Thymus (tissue), 11 donors: ENCODE measurements around the gene SIRPD. TPM values are rescaled to one million over a fixed set of nuclear protein-coding genes. Genes with fewer than 3 reads are reported as not detected.
"Not testable (repeated sequence)": the region's sequence is repeated elsewhere in the genome, so short reads cannot be mapped to it uniquely, and the experiment has no call there.

Experiments
- DNase-seq, 9 donors: peaks; one replicate each; pipeline ENCODE4 v3.0.0-alpha.2; 2013; ENCODE audit warnings: low spot score in 9 of 9, low read depth in 6 of 9, missing footprints in 1 of 9
- H3K27ac ChIP-seq, 2 donors: one replicate each; pipeline ENCODE4 v1.5.1; 2013; ENCODE audit warnings: control low read depth in 1 of 2, low read depth in 1 of 2, low read length in 1 of 2, mild to moderate bottlenecking in 1 of 2, moderate library complexity in 1 of 2
- H3K27me3 ChIP-seq, 2 donors: one replicate each; pipeline ENCODE4 v1.5.1; 2013; ENCODE audit warnings: low read length in 1 of 2; ENCODE audit not compliant: control insufficient read depth in 2 of 2, insufficient read depth in 1 of 2
- H3K36me3 ChIP-seq, 2 donors: one replicate each; pipeline ENCODE4 v1.5.1; 2013; ENCODE audit warnings: low read length in 1 of 2, mild to moderate bottlenecking in 1 of 2, moderate library complexity in 1 of 2; ENCODE audit not compliant: control insufficient read depth in 2 of 2, insufficient read depth in 2 of 2
- H3K4me1 ChIP-seq, 2 donors: one replicate each; pipeline ENCODE4 v1.5.1; 2013; ENCODE audit warnings: low read length in 2 of 2; ENCODE audit not compliant: control insufficient read depth in 2 of 2, insufficient read depth in 2 of 2
- H3K4me3 ChIP-seq, 2 donors: one replicate each; pipeline ENCODE4 v1.5.1; 2013; ENCODE audit warnings: low read length in 2 of 2, control low read depth in 1 of 2, mild to moderate bottlenecking in 1 of 2
- H3K9me3 ChIP-seq, 2 donors: one replicate each; pipeline ENCODE4 v1.5.1; 2013; ENCODE audit warnings: low read length in 1 of 2, mild to moderate bottlenecking in 1 of 2; ENCODE audit not compliant: control insufficient read depth in 2 of 2, insufficient read depth in 1 of 2
- WGBS: extraction: QIAGEN DNeasy Blood & Tissue Kit; methylation state at CpG from one replicate; pipeline ENCODE4 v1.1.7; 2013; 5-methylcytosine and 5-hydroxymethylcytosine counted together
- polyA plus RNA-seq: library from polyadenylated mRNA; stranded (reverse); fragments of 200-250 nt; gene quantifications from one replicate; pipeline ENCODE4 v1.2.3, GENCODE V29; 2013
- total RNA-seq: library from RNA; stranded (reverse); fragments of 120-200 nt; gene quantifications from one replicate; pipeline ENCODE4 v1.2.4, GENCODE V29; 2013
- donor health status: healthy.

Gene SIRPD
- total and polyA plus RNA-seq, 2 donors = 0.14 to 0.46 TPM

GRCh38 chr20:1505871-1506270 lies 51.6 kb downstream of the SIRPD start:
- H3K9me3 ChIP-seq = no peaks in the 10 kb centered on the region
- no peak overlapping the region for H3K27ac ChIP-seq
- no peaks in the 10 kb centered on the region for H3K4me1 ChIP-seq
- no peak for DNase-seq
- no peaks in the 10 kb centered on the region for H3K36me3 ChIP-seq
- WGBS = 57% methylated on average over 1 of the region's 1 CpG
- no peak overlapping the region for H3K4me3 ChIP-seq
- no peaks in the 10 kb centered on the region for H3K27me3 ChIP-seq

- Histone ChIP-seq H3K27me3 (no peaks in the 10 kb centered on the region), H3K27ac (no peak overlapping the region), H3K4me1 (peaks cover 0 to 3% of the 10 kb centered on the region in 2 donors), H3K36me3 (no peaks in the 10 kb centered on the region), H3K4me3 (no peak overlapping the region), H3K9me3 (no peaks in the 10 kb centered on the region)
- 83% methylated on average over 3 of the region's 3 CpGs for WGBS
- no peak for DNase-seq
Measured at GRCh38 chr20:1505361-1505760, 52.1 kb downstream of the SIRPD start.

GRCh38 chr20:1503564-1504227 lies 53.8 kb downstream of the SIRPD start:
- 3% methylated on average over 8 of the region's 8 CpGs for WGBS
- H3K36me3 ChIP-seq = no peaks in the 10 kb centered on the region
- DNase-seq = peak; percentile 50 to 89 (median 74)
- H3K27me3 ChIP-seq = no peaks in the 10 kb centered on the region
- H3K27ac ChIP-seq = no peak overlapping the region
- no peak overlapping the region for H3K4me3 ChIP-seq
- peaks cover 3 to 5% of the 10 kb centered on the region in 2 donors for H3K4me1 ChIP-seq
- H3K9me3 ChIP-seq = no peaks in the 10 kb centered on the region

GRCh38 chr20:1500496-1500895 lies 57.0 kb downstream of the SIRPD start:
- WGBS = 31% methylated on average over 3 of the region's 3 CpGs
- Histone ChIP-seq H3K4me1 (peaks cover 3 to 5% of the 10 kb centered on the region in 2 donors), H3K27me3 (no peaks in the 10 kb centered on the region), H3K4me3 (no peak overlapping the region), H3K27ac (no peak overlapping the region), H3K9me3 (no peaks in the 10 kb centered on the region), H3K36me3 (no peaks in the 10 kb centered on the region)
- DNase-seq = peak in 1 of 9 donors; percentile 31

GRCh38 chr20:1499528-1500420 lies 57.7 kb downstream of the SIRPD start:
- no peaks in the 10 kb centered on the region for H3K27me3 ChIP-seq
- no peak overlapping the region for H3K4me3 ChIP-seq
- H3K36me3 ChIP-seq = no peaks in the 10 kb centered on the region
- 91% methylated on average over 8 of the region's 8 CpGs for WGBS
- peaks cover 3 to 5% of the 10 kb centered on the region in 2 donors for H3K4me1 ChIP-seq
- no peak overlapping the region for H3K27ac ChIP-seq
- no peaks in the 10 kb centered on the region for H3K9me3 ChIP-seq
- no peak for DNase-seq

GRCh38 chr20:1497371-1497770 lies 60.1 kb downstream of the SIRPD start:
- not testable (repeated sequence) for H3K4me3 ChIP-seq

GRCh38 chr20:1496930-1497329 lies 60.6 kb downstream of the SIRPD start:
- Histone ChIP-seq H3K27me3 (no peaks in the 10 kb centered on the region), H3K4me1 (peaks cover 3 to 5% of the 10 kb centered on the region in 2 donors), H3K4me3 (no peak overlapping the region), H3K36me3 (no peaks in the 10 kb centered on the region), H3K9me3 (no peaks in the 10 kb centered on the region), H3K27ac (no peak overlapping the region)
- DNase-seq = no peak
- 94% methylated on average over 3 of the region's 3 CpGs for WGBS

More at GRCh38 chr20:1497371-1497770, 60.1 kb downstream of the SIRPD start:
- H3K9me3 ChIP-seq, H3K27ac ChIP-seq, H3K27me3 ChIP-seq, H3K4me1 ChIP-seq, DNase-seq, H3K36me3 ChIP-seq: not testable (repeated sequence)
- over 99% methylated on average over 5 of the region's 5 CpGs for WGBS

- 28% methylated on average over 3 of the region's 3 CpGs for WGBS
- Histone ChIP-seq H3K27me3 (peaks cover 0 to 9% of the 10 kb centered on the region in 2 donors), H3K4me3 (no peak overlapping the region), H3K36me3 (no peaks in the 10 kb centered on the region), H3K9me3 (no peaks in the 10 kb centered on the region), H3K27ac (no peak overlapping the region), H3K4me1 (peaks cover 0 to 2% of the 10 kb centered on the region in 2 donors)
- DNase-seq = no peak
Measured at GRCh38 chr20:1494436-1494835, 63.1 kb downstream of the SIRPD start.

- Histone ChIP-seq H3K36me3 (no peaks in the 10 kb centered on the region), H3K4me3 (no peak overlapping the region), H3K27me3 (peaks cover 0 to 10% of the 10 kb centered on the region in 2 donors), H3K4me1 (peaks cover 0 to 2% of the 10 kb centered on the region in 2 donors), H3K27ac (no peak overlapping the region), H3K9me3 (no peaks in the 10 kb centered on the region)
- WGBS = 13% methylated on average over 1 of the region's 1 CpG
- no peak for DNase-seq
Measured at GRCh38 chr20:1493536-1493935, 64.0 kb downstream of the SIRPD start.
